Skeletal muscle tissue (tissue), 4 donors: ENCODE data around the gene ZBTB16. TPM values are rescaled to one million over a fixed set of nuclear protein-coding genes. Genes with fewer than 3 reads are reported as not detected.

Experiments used
- H3K27ac ChIP-seq: one replicate; pipeline ENCODE4 v1.7.0; 2013; ENCODE audit warnings: mild to moderate bottlenecking, low read depth, low read length, inconsistent platforms
- H3K27me3 ChIP-seq, 3 donors: one replicate each; pipeline ENCODE4 v1.7.0; 2013; ENCODE audit warnings: low read length in 3 of 3; ENCODE audit not compliant: control insufficient read depth in 3 of 3, insufficient read depth in 3 of 3
- H3K36me3 ChIP-seq, 3 donors: one replicate each; pipeline ENCODE4 v1.7.0; 2013; ENCODE audit warnings: low read length in 3 of 3; ENCODE audit not compliant: control insufficient read depth in 3 of 3, insufficient read depth in 3 of 3
- H3K4me1 ChIP-seq, 3 donors: one replicate each; pipeline ENCODE4 v1.7.0; 2013; ENCODE audit warnings: low read length in 3 of 3, mild to moderate bottlenecking in 3 of 3; ENCODE audit not compliant: control insufficient read depth in 3 of 3, insufficient read depth in 3 of 3
- H3K4me3 ChIP-seq, 3 donors: one replicate each; pipeline ENCODE4 v1.7.0; 2013; ENCODE audit warnings: low read length in 3 of 3
- H3K9ac ChIP-seq, 3 donors: one replicate each; pipeline ENCODE4 v1.7.0; 2013; ENCODE audit warnings: low read length in 3 of 3, mild to moderate bottlenecking in 3 of 3, moderate library complexity in 2 of 3, low read depth in 1 of 3
- H3K9me3 ChIP-seq, 3 donors: one replicate each; pipeline ENCODE4 v1.7.0; 2013; ENCODE audit warnings: low read length in 3 of 3; ENCODE audit not compliant: control insufficient read depth in 3 of 3
- total RNA-seq: library from RNA; depleted of rRNA; stranded (reverse); fragments of >200 nt; gene quantifications from one replicate; pipeline ENCODE4 v1.2.3, GENCODE V29; 2014
- donor health status: Osteomylitis.

Gene ZBTB16
- total RNA-seq, 1 donor from 2014 or later, result 6.8 TPM

- Histone ChIP-seq H3K36me3 (peaks cover 0 to 12% (median 5%) of the 10 kb centered on the region in 3 donors), H3K9me3 (no peaks in the 10 kb centered on the region), H3K27ac (no peak overlapping the region), H3K4me3 (no peak overlapping the region), H3K9ac (no peak overlapping the region), H3K4me1 (peaks cover 41 to 84% (median 67%) of the 10 kb centered on the region in 3 donors), H3K27me3 (no peaks in the 10 kb centered on the region)
Measured at GRCh38 chr11:114209904-114210303, 150.4 kb downstream of the ZBTB16 start.

GRCh38 chr11:114211444-114212121 lies 152.1 kb downstream of the ZBTB16 start:
- peaks cover 54 to 88% (median 75%) of the 10 kb centered on the region in 3 donors for H3K4me1 ChIP-seq
- H3K9me3 ChIP-seq, result no peaks in the 10 kb centered on the region
- peaks cover 0 to 9% (median 5%) of the 10 kb centered on the region in 3 donors for H3K36me3 ChIP-seq
- peak overlapping the region in 1 of 3 donors; percentile 60 for H3K9ac ChIP-seq
- H3K4me3 ChIP-seq, result no peak overlapping the region
- no peaks in the 10 kb centered on the region for H3K27me3 ChIP-seq
- H3K27ac ChIP-seq, result peak overlapping the region; percentile 39

- Histone ChIP-seq H3K4me1 (peaks cover 68 to 91% (median 81%) of the 10 kb centered on the region in 3 donors), H3K27me3 (no peaks in the 10 kb centered on the region), H3K9ac (no peak overlapping the region), H3K27ac (no peak overlapping the region), H3K4me3 (no peak overlapping the region), H3K9me3 (no peaks in the 10 kb centered on the region), H3K36me3 (peaks cover 0 to 9% (median 5%) of the 10 kb centered on the region in 3 donors)
Measured at GRCh38 chr11:114213622-114214021, 154.1 kb downstream of the ZBTB16 start.

DNA sequence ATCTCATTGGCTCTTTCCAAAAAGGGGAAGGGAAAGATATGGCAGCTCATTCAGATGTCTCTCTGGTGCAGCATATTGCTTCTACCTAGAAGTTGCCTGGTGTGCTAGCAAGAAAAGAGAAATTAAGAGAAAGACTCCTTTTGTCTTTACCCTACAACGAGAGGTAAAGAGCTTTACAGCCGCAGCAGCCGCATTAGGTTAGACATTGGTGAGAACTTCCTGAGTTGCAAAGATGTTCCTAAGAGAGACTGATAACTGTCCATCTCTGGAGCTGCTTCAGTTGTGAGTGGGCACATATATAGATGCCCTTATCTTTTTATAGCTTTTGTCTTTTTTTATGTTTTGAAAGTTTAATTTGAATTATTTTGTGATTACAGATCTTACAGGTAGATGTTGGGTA lies 155.9 kb downstream of the ZBTB16 start:
- H3K36me3 ChIP-seq, result peaks cover 0 to 4% (median 3%) of the 10 kb centered on the region in 3 donors
- no peaks in the 10 kb centered on the region for H3K27me3 ChIP-seq
- no peak overlapping the region for H3K4me3 ChIP-seq
- no peaks in the 10 kb centered on the region for H3K9me3 ChIP-seq
- no peak overlapping the region for H3K9ac ChIP-seq
- H3K4me1 ChIP-seq, result peaks cover 62 to 95% (median 87%) of the 10 kb centered on the region in 3 donors
- H3K27ac ChIP-seq, result no peak overlapping the region

DNA sequence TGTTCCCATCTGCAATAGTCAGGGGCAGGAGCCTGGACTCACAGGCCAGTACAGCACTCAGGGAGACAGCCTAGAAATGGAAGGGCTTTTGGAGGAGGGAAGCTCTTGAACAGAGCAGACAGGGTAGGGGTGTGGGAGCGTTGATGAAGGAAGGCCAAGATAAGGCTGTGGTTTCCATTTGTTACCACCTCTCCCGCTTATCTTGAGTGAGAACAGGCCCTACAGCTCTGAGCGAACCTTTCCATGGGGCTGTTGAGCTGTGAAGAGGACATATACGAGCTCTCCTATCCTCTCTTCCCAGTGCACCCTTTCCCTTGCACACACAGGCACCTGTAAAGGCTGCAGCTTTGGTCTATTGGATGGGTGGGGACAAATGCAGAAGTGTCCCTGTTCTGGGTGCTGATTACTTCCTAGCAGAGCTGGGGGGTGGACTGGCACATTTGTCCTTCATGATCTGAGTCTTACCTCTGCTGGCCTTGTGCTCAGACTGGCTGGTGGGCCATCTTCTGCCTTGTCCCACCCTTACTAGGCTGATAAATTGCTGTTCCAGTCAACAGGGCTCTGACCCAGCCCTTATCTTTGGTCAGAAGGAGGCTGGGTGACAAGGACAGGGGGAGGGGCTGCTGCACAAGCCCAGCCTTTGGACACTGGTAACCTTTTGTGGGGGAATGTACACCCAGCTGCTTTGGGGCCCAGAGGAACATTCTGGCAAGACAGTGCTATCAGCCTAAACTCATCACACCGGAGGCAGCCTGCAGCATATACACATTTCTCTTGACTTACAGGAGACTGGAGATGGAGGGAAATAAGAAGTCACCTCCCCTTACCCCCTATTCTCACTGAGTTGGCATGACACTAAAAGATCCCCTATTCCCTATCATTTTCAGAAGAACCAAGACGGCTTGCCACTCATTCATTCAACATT lies 156.6 kb downstream of the ZBTB16 start:
- H3K4me1 ChIP-seq, result peaks cover 64 to 96% (median 90%) of the 10 kb centered on the region in 3 donors
- H3K27me3 ChIP-seq, result no peaks in the 10 kb centered on the region
- no peak overlapping the region for H3K27ac ChIP-seq
- H3K9me3 ChIP-seq, result no peaks in the 10 kb centered on the region
- H3K9ac ChIP-seq, result peak overlapping the region in 1 of 3 donors; percentile 20
- H3K4me3 ChIP-seq, result no peak overlapping the region
- peaks cover 0 to 4% (median 1%) of the 10 kb centered on the region in 3 donors for H3K36me3 ChIP-seq

- H3K4me1 ChIP-seq, result peaks cover 63 to 91% (median 89%) of the 10 kb centered on the region in 3 donors
- H3K27me3 ChIP-seq, result no peaks in the 10 kb centered on the region
- no peak overlapping the region for H3K27ac ChIP-seq
Measured at GRCh38 chr11:114216796-114217180, 157.3 kb downstream of the ZBTB16 start.

DNA sequence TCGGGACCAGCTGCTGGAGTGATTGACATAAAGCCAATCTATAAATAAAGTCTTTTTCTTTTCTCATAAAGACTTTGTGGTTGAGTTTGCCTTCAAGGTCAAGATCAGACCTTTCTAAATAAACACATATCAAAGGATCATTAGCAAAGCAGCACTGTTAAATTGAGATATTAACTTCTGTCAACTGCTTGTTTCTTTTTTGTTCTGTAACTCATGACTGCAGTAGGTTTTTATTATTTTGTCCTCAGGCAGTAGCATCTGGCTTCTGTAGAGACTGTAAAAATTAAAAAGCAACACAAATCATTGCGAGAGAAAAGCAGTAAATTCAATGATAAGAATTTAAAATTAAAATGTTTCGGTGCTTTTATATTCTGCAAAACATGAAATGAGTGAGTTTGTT lies 159.0 kb downstream of the ZBTB16 start:
- Histone ChIP-seq H3K36me3 (peaks cover 0 to 6% (median 4%) of the 10 kb centered on the region in 3 donors), H3K4me1 (peaks cover 49 to 87% (median 87%) of the 10 kb centered on the region in 3 donors), H3K9ac (peak overlapping the region in 1 of 3 donors; percentile 26), H3K27me3 (no peaks in the 10 kb centered on the region), H3K4me3 (peak overlapping the region in 1 of 3 donors; percentile 1), H3K9me3 (no peaks in the 10 kb centered on the region), H3K27ac (no peak overlapping the region)

More at GRCh38 chr11:114216796-114217180, 157.3 kb downstream of the ZBTB16 start:
- H3K9me3 ChIP-seq, result no peaks in the 10 kb centered on the region
- H3K9ac ChIP-seq, result peak overlapping the region in 1 of 3 donors; percentile 19
- H3K36me3 ChIP-seq, result peaks cover 0 to 5% (median under 1%) of the 10 kb centered on the region in 3 donors
- no peak overlapping the region for H3K4me3 ChIP-seq

DNA sequence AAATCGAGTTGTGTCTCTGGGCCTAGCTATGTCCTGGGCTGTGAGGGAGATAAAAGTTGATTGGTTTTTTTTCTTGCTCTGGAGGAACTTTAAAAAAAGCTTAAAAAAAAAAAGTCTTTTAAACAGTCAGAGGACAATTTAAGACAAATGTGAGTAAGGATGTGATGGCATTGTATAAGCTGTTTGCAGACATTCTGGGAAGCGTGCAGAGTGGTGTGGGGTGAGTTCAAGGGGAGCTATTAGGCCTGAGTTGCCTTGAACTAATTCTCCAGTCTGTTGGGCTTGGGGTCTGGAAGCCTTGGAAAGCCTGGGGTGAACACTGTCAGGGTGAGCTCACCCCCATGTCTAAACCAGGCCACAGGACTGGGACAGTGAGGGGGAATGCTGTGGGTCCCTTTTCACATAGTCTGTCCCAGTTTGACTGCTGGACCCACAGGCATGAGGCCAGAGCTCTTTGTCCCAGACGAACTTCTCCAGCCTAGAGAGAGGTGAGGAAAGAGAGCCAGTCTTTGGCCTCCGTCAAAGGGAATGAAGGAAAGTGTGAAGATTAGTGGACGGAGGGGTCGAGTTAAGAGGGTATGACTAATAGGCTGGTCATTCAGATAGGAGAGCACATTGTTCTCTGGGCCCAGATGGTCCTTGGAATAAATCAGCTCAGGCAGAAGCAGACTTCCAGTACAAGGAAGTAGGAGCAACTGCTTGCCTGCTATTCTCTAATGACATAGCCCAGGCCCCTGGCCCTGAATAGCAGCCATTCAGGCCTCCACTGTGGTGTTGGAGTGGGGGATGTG lies 160.2 kb downstream of the ZBTB16 start:
- peaks cover 0 to 6% (median 4%) of the 10 kb centered on the region in 3 donors for H3K36me3 ChIP-seq
- H3K27ac ChIP-seq, result peak overlapping the region; percentile 27
- no peak overlapping the region for H3K9ac ChIP-seq
- no peaks in the 10 kb centered on the region for H3K27me3 ChIP-seq
- H3K4me3 ChIP-seq, result no peak overlapping the region
- H3K9me3 ChIP-seq, result no peaks in the 10 kb centered on the region
- peaks cover 43 to 87% (median 86%) of the 10 kb centered on the region in 3 donors for H3K4me1 ChIP-seq

- H3K36me3 ChIP-seq, result peaks cover 0 to 6% (median 4%) of the 10 kb centered on the region in 3 donors
- H3K9me3 ChIP-seq, result no peaks in the 10 kb centered on the region
- no peak overlapping the region for H3K9ac ChIP-seq
- H3K4me3 ChIP-seq, result no peak overlapping the region
- H3K27ac ChIP-seq, result no peak overlapping the region
- no peaks in the 10 kb centered on the region for H3K27me3 ChIP-seq
- peaks cover 36 to 87% (median 86%) of the 10 kb centered on the region in 3 donors for H3K4me1 ChIP-seq
Measured at GRCh38 chr11:114221037-114221436, 161.5 kb downstream of the ZBTB16 start.
